Measurements from ENCODE around the gene ANGPTL2.

GRCh38 chr9:127091526-127091925, 30.9 kb downstream of the ANGPTL2 start:
- TF ChIP-seq RAD21 (IDR thresholded peaks at IDR 0.05; ENCODE audit: low read depth) = no peak
- TF ChIP-seq EP300 (IDR thresholded peaks at IDR 0.05; ENCODE audit: borderline replicate concordance) = no peak
- TF ChIP-seq CEBPB (IDR thresholded peaks at IDR 0.05) = no peak
- TF ChIP-seq, protein P1, sequence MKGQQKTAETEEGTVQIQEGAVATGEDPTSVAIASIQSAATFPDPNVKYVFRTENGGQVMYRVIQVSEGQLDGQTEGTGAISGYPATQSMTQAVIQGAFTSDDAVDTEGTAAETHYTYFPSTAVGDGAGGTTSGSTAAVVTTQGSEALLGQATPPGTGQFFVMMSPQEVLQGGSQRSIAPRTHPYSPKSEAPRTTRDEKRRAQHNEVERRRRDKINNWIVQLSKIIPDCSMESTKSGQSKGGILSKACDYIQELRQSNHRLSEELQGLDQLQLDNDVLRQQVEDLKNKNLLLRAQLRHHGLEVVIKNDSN (IDR thresholded peaks at IDR 0.05) = no peak
- TF ChIP-seq, protein P2, sequence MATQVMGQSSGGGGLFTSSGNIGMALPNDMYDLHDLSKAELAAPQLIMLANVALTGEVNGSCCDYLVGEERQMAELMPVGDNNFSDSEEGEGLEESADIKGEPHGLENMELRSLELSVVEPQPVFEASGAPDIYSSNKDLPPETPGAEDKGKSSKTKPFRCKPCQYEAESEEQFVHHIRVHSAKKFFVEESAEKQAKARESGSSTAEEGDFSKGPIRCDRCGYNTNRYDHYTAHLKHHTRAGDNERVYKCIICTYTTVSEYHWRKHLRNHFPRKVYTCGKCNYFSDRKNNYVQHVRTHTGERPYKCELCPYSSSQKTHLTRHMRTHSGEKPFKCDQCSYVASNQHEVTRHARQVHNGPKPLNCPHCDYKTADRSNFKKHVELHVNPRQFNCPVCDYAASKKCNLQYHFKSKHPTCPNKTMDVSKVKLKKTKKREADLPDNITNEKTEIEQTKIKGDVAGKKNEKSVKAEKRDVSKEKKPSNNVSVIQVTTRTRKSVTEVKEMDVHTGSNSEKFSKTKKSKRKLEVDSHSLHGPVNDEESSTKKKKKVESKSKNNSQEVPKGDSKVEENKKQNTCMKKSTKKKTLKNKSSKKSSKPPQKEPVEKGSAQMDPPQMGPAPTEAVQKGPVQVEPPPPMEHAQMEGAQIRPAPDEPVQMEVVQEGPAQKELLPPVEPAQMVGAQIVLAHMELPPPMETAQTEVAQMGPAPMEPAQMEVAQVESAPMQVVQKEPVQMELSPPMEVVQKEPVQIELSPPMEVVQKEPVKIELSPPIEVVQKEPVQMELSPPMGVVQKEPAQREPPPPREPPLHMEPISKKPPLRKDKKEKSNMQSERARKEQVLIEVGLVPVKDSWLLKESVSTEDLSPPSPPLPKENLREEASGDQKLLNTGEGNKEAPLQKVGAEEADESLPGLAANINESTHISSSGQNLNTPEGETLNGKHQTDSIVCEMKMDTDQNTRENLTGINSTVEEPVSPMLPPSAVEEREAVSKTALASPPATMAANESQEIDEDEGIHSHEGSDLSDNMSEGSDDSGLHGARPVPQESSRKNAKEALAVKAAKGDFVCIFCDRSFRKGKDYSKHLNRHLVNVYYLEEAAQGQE (IDR thresholded peaks at IDR 0.05; ENCODE audit: low read depth) = no peak
- no peak for TF ChIP-seq EGR1 (IDR thresholded peaks at IDR 0.05)
- TF ChIP-seq YY1 (IDR thresholded peaks at IDR 0.05; ENCODE audit: low read depth) = no peak
- TF ChIP-seq NFIC (IDR thresholded peaks at IDR 0.05) = no peak
- no peak for TF ChIP-seq TCF12 (IDR thresholded peaks at IDR 0.05; ENCODE audit: low read depth)

Measured in Ishikawa (cell line).